K562 treated with DMSO at 1 percent for 12 hours (cell line): Measurements from ENCODE around the gene USP17L21. TPM values are rescaled to one million over a fixed set of nuclear protein-coding genes. Genes with fewer than 3 reads are reported as not detected.

Experiments
- total RNA-seq: library from RNA; unstranded; fragments of 300-600 nt; gene quantifications from 2 replicates; pipeline ENCODE4 v1.2.3, GENCODE V29; 2022; ENCODE audit not compliant: insufficient read depth

Gene USP17L21, protein sequence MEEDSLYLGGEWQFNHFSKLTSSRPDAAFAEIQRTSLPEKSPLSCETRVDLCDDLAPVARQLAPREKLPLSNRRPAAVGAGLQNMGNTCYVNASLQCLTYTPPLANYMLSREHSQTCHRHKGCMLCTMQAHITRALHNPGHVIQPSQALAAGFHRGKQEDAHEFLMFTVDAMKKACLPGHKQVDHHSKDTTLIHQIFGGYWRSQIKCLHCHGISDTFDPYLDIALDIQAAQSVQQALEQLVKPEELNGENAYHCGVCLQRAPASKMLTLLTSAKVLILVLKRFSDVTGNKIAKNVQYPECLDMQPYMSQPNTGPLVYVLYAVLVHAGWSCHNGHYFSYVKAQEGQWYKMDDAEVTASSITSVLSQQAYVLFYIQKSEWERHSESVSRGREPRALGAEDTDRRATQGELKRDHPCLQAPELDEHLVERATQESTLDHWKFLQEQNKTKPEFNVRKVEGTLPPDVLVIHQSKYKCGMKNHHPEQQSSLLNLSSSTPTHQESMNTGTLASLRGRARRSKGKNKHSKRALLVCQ
- not detected in 2 replicates for total RNA-seq

DNA sequence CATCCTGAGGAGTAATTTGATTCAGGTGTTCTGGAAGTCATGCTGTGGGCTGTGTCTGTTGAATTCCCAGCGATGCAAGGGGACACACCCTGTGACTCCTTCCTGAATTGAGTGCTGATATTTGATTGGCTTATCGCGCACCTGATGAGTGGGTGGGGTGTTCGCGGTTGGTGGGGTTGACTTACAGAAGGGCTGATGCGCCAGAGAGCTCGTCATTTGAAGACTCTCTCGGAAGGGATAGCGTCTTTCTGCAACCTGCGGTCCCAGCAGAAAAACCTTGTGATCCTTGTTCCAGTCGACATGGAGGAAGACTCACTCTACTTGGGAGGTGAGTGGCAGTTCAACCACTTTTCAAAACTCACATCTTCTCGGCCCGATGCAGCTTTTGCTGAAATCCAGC lies at the start of gene USP17L21:
USP17L21 (plus strand) TSS at position 301 of the 400 bp plus-strand sequence; CDS start at position 301, 0 bp downstream.

DNA sequence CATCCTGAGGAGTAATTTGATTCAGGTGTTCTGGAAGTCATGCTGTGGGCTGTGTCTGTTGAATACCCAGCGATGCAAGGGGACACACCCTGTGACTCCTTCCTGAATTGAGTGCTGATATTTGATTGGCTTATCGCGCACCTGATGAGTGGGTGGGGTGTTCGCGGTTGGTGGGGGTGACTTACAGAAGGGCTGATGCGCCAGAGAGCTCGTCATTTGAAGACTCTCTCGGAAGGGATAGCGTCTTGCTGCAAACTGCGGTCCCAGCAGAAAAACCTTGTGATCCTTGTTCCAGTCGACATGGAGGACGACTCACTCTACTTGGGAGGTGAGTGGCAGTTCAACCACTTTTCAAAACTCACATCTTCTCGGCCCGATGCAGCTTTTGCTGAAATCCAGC lies 47.6 kb upstream of the USP17L21 start, which contains the start of gene USP17L11:
USP17L11 (plus strand) TSS at position 301 of the 400 bp plus-strand sequence; CDS start at position 301, 0 bp downstream.

DNA sequence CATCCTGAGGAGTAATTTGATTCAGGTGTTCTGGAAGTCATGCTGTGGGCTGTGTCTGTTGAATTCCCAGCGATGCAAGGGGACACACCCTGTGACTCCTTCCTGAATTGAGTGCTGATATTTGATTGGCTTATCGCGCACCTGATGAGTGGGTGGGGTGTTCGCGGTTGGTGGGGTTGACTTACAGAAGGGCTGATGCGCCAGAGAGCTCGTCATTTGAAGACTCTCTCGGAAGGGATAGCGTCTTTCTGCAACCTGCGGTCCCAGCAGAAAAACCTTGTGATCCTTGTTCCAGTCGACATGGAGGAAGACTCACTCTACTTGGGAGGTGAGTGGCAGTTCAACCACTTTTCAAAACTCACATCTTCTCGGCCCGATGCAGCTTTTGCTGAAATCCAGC lies 42.8 kb upstream of the USP17L21 start, which contains the start of gene USP17L12:
USP17L12 (plus strand) TSS at position 301 of the 400 bp plus-strand sequence; CDS start at position 301, 0 bp downstream.

DNA sequence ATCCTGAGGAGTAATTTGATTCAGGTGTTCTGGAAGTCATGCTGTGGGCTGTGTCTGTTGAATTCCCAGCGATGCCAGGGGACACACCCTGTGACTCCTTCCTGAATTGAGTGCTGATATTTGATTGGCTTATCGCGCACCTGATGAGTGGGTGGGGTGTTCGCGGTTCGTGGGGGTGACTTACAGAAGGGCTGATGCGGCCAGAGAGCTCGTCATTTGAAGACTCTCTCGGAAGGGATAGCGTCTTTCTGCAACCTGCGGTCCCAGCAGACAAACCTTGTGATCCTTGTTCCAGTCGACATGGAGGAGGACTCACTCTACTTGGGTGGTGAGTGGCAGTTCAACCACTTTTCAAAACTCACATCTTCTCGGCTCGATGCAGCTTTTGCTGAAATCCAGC lies 38.1 kb upstream of the USP17L21 start, which contains the start of gene USP17L13:
USP17L13 (plus strand) TSS at position 301 of the 400 bp plus-strand sequence; CDS start at position 301, 0 bp downstream.

DNA sequence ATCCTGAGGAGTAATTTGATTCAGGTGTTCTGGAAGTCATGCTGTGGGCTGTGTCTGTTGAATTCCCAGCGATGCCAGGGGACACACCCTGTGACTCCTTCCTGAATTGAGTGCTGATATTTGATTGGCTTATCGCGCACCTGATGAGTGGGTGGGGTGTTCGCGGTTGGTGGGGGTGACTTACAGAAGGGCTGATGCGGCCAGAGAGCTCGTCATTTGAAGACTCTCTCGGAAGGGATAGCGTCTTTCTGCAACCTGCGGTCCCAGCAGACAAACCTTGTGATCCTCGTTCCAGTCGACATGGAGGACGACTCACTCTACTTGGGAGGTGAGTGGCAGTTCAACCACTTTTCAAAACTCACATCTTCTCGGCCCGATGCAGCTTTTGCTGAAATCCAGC lies 28.6 kb upstream of the USP17L21 start, which contains the start of gene USP17L15:
USP17L15 (plus strand) TSS at position 301 of the 400 bp plus-strand sequence; CDS start at position 301, 0 bp downstream.

DNA sequence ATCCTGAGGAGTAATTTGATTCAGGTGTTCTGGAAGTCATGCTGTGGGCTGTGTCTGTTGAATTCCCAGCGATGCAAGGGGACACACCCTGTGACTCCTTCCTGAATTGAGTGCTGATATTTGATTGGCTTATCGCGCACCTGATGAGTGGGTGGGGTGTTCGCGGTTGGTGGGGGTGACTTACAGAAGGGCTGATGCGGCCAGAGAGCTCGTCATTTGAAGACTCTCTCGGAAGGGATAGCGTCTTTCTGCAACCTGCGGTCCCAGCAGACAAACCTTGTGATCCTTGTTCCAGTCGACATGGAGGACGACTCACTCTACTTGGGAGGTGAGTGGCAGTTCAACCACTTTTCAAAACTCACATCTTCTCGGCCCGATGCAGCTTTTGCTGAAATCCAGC lies 19.1 kb upstream of the USP17L21 start, which contains the start of gene USP17L17:
USP17L17 (plus strand) TSS at position 301 of the 400 bp plus-strand sequence; CDS start at position 301, 0 bp downstream.

DNA sequence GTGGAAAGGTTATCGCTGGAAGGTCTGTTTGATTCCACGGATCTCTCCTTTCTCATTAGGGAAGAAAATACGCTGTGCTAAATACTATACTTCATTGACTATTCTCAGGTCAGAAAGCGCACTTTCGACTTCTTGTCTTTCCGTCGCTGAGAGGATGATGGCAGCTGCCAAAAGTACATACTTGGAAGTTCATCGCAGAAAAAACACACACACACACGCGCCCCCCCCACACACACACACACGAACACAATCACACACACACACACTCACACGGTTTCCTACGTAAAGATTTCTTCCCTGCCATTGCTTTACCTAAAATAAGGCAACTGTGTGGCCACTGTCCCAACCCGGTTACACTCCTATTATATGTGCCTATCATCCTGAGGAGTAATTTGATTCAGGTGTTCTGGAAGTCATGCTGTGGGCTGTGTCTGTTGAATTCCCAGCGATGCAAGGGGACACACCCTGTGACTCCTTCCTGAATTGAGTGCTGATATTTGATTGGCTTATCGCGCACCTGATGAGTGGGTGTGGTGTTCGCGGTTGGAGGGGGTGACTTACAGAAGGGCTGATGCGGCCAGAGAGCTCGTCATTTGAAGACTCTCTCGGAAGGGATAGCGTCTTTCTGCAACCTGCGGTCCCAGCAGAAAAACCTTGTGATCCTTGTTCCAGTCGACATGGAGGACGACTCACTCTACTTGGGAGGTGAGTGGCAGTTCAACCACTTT lies 14.6 kb upstream of the USP17L21 start, which contains the start of gene USP17L18:
USP17L18 (plus strand) TSS at position 678 of the 728 bp plus-strand sequence; CDS start at position 678, 0 bp downstream.

DNA sequence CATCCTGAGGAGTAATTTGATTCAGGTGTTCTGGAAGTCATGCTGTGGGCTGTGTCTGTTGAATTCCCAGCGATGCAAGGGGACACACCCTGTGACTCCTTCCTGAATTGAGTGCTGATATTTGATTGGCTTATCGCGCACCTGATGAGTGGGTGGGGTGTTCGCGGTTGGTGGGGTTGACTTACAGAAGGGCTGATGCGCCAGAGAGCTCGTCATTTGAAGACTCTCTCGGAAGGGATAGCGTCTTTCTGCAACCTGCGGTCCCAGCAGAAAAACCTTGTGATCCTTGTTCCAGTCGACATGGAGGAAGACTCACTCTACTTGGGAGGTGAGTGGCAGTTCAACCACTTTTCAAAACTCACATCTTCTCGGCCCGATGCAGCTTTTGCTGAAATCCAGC lies 9.6 kb upstream of the USP17L21 start, which contains the start of gene USP17L19:
USP17L19 (plus strand) TSS at position 301 of the 400 bp plus-strand sequence; CDS start at position 301, 0 bp downstream.

DNA sequence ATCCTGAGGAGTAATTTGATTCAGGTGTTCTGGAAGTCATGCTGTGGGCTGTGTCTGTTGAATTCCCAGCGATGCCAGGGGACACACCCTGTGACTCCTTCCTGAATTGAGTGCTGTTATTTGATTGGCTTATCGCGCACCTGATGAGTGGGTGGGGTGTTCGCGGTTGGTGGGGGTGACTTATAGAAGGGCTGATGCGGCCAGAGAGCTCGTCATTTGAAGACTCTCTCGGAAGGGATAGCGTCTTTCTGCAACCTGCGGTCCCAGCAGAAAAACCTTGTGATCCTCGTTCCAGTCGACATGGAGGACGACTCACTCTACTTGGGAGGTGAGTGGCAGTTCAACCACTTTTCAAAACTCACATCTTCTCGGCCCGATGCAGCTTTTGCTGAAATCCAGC lies 4.8 kb upstream of the USP17L21 start, which contains the start of gene USP17L20:
USP17L20 (plus strand) TSS at position 301 of the 400 bp plus-strand sequence; CDS start at position 301, 0 bp downstream.

DNA sequence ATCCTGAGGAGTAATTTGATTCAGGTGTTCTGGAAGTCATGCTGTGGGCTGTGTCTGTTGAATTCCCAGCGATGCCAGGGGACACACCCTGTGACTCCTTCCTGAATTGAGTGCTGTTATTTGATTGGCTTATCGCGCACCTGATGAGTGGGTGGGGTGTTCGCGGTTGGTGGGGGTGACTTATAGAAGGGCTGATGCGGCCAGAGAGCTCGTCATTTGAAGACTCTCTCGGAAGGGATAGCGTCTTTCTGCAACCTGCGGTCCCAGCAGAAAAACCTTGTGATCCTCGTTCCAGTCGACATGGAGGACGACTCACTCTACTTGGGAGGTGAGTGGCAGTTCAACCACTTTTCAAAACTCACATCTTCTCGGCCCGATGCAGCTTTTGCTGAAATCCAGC lies 4.6 kb downstream of the USP17L21 start, which contains the start of gene USP17L22:
USP17L22 (plus strand) TSS at position 301 of the 400 bp plus-strand sequence; CDS start at position 301, 0 bp downstream.

Other genes with a start within 250 kb of the USP17L21 start
- not detected in 2 replicates for gene FAM90A26, start 92.5 kb upstream of the USP17L21 start, total RNA-seq
- not detected in 2 replicates for gene USP17L10, start 52.2 kb upstream of the USP17L21 start, total RNA-seq
- not detected in 2 replicates for gene USP17L11, start 47.5 kb upstream of the USP17L21 start, total RNA-seq
- gene USP17L12, start 42.7 kb upstream of the USP17L21 start, total RNA-seq: not detected in 2 replicates
- gene USP17L13, start 38.0 kb upstream of the USP17L21 start, total RNA-seq: not detected in 2 replicates
- gene USP17L15, start 28.5 kb upstream of the USP17L21 start, total RNA-seq: not detected in 2 replicates
- gene USP17L17, start 19.0 kb upstream of the USP17L21 start, total RNA-seq: not detected in 2 replicates
- gene USP17L18, start 14.2 kb upstream of the USP17L21 start, total RNA-seq: not detected in 2 replicates
- not detected in 2 replicates for gene USP17L19, start 9.5 kb upstream of the USP17L21 start, total RNA-seq
- gene USP17L20, start 4.7 kb upstream of the USP17L21 start, total RNA-seq: not detected in 2 replicates
- not detected in 2 replicates for gene USP17L22, start 4.7 kb downstream of the USP17L21 start, total RNA-seq
- not detected in 2 replicates for gene USP17L24, start 62.3 kb downstream of the USP17L21 start, total RNA-seq
- gene USP17L25, start 67.0 kb downstream of the USP17L21 start, total RNA-seq: not detected in 2 replicates
- gene USP17L26, start 71.8 kb downstream of the USP17L21 start, total RNA-seq: not detected in 2 replicates
- not detected in 2 replicates for gene USP17L5, start 76.5 kb downstream of the USP17L21 start, total RNA-seq
- not detected in 2 replicates for gene USP17L27, start 81.3 kb downstream of the USP17L21 start, total RNA-seq
- gene USP17L28, start 86.0 kb downstream of the USP17L21 start, total RNA-seq: not detected in 2 replicates
- gene USP17L29, start 90.8 kb downstream of the USP17L21 start, total RNA-seq: not detected in 2 replicates
- gene USP17L30, start 100.3 kb downstream of the USP17L21 start, total RNA-seq: not detected in 2 replicates
- gene DEFB131A, start 181.5 kb downstream of the USP17L21 start, total RNA-seq: not detected in 2 replicates